Body of pancreas (tissue), 4 donors: Measurements from ENCODE around the gene ADAD2. TPM values are rescaled to one million over a fixed set of nuclear protein-coding genes. Genes with fewer than 3 reads are reported as not detected.

Source experiments
- ATAC-seq: fragments of 150-250 bp; one replicate; pipeline ENCODE4 v1.9.1; 2016
- DNase-seq, 4 donors: peaks; one replicate each; pipeline ENCODE4 v3.0.0-alpha.2; 2019
- H3K27ac ChIP-seq, 4 donors: fragments of 200-600 bp; sonication (generic); 1 replicate in 3 of 4; 2 replicates in 1 of 4; pipeline versions ENCODE4 v1.5.1 to v1.6.1; 2016 to 2019; ENCODE audit warnings: mild to moderate bottlenecking in 1 of 4, mixed read lengths in 1 of 4, moderate library complexity in 1 of 4
- H3K27me3 ChIP-seq, 2 donors: fragments of 200-600 bp; sonication (generic); one replicate each; pipeline ENCODE4 v1.6.0; 2016; ENCODE audit warnings: mild to moderate bottlenecking in 1 of 2
- H3K36me3 ChIP-seq, 2 donors: fragments of 200-600 bp; sonication (generic); replicated peaks in 1 of 2; 2 replicates each; pipeline ENCODE4 v1.5.1; 2016; ENCODE audit warnings: low read depth in 2 of 2; ENCODE audit not compliant: insufficient read depth in 1 of 2
- H3K4me1 ChIP-seq: fragments of 200-600 bp; sonication (generic); one replicate; pipeline ENCODE4 v1.6.0; 2016
- H3K4me3 ChIP-seq, 2 donors: fragments of 200-600 bp; sonication (generic); 1 replicate in 1 of 2; 2 replicates in 1 of 2; pipeline ENCODE4 v1.5.1; 2016 to 2019
- H3K9me3 ChIP-seq, 3 donors: fragments of 200-600 bp; sonication (generic); 1 replicate in 2 of 3; 2 replicates in 1 of 3; pipeline ENCODE4 v1.5.1; 2016
- CTCF ChIP-seq, 7 experiments: fragments of 450-650 bp in 4 of 7; fragments of 200-600 bp in 3 of 7; sonication (generic) in 3 of 7; IDR thresholded peaks; one replicate each; pipeline ENCODE4 v1.5.1; 2016 to 2019; ENCODE audit warnings: antibody characterized with exemption in 7 of 7
- POLR2A ChIP-seq, 3 donors: fragments of 450-650 bp; IDR thresholded peaks; one replicate each; pipeline ENCODE4 v1.6.1; 2016; ENCODE audit warnings: antibody characterized with exemption in 3 of 3, mild to moderate bottlenecking in 2 of 3
- WGBS, 2 donors: methylation state at CpG; one replicate each; pipeline ENCODE4 v1.1.5; 2017; 5-methylcytosine and 5-hydroxymethylcytosine counted together
- intact Hi-C: fragments of 100-400 bp; cut with DNase I; formaldehyde crosslinking; loops from one replicate; pipeline ENCODE4 v1.15.1; 2023
- total RNA-seq, 2 donors: library from RNA; depleted of rRNA; stranded (reverse); fragments of >200 nt; gene quantifications; one replicate each; pipeline ENCODE4 v1.1.0, GENCODE V29; 2016

Gene ADAD2
- total RNA-seq, 2 donors from 2014 or later = 4.0 TPM; not detected in 1

DNA sequence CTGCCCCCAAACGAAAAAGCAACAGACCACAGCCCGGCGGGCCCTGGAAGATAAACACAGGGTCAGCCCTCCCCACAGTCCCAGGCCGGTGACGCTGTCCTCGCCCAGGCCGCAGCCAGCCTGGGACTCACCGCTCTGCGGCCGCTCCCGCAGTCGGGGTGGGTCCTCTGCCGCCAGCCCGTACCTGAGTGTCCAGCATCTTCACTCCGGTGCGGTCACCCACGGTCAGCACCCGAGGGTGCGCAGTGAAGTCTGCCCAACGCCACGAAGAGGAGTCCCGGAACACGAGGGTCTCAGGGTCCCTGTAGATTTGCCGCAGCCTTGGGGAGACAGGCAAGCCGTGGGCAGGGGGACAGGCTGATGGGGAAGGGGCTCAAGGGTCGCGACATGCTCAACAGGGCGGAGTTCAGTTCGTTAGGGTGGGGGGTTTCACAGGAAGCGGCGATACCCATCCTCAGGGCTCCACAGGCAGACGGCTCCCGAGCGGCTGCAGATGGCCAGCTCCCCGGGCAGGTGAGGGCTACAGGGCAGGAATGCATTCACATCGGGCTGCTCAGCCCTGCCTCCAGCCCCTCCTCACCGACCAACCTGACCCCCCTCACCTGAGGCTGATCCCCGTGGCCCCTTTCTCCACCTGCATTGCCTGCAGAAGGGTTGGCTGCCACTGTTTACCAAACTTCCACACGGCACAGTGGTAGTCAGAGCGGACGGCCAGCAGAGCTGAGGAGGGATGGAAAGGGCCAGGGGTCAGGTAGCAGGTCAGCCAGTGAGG is 9.6 kb upstream of the ADAD2 start:
- H3K36me3 ChIP-seq = peaks cover 0 to 21% of the 10 kb centered on the region in 2 donors
- no peak overlapping the region for H3K27ac ChIP-seq
- TF ChIP-seq POLR2A (IDR thresholded peaks at IDR 0.05) = no peak
- no peak for TF ChIP-seq CTCF (IDR thresholded peaks at IDR 0.05)

GRCh38 chr16:84182104-84182503 is 8.9 kb upstream of the ADAD2 start:
- H3K4me1 ChIP-seq = peaks cover 34% of the 10 kb centered on the region
- intact Hi-C loops = loop anchor here (5.0 to 10.0 kb wide), 2 partner anchors 35 to 97 kb away; partner anchors contain the start of genes DNAAF1 and HSDL1
- no peak overlapping the region for H3K4me3 ChIP-seq
- DNase-seq = no peak
- H3K27ac ChIP-seq = no peak overlapping the region
- no peak for ATAC-seq
- H3K27me3 ChIP-seq = no peaks in the 10 kb centered on the region
- TF ChIP-seq CTCF (IDR thresholded peaks at IDR 0.05) = no peak
- no peak for TF ChIP-seq POLR2A (IDR thresholded peaks at IDR 0.05)
- peaks cover 0 to 21% of the 10 kb centered on the region in 2 donors for H3K36me3 ChIP-seq
- 95 to 97% methylated on average over 10 to 17 of the region's 18 CpGs for WGBS, 2 donors
- no peaks in the 10 kb centered on the region for H3K9me3 ChIP-seq

More for the DNA sequence above, 9.6 kb upstream of the ADAD2 start:
- Histone ChIP-seq H3K9me3 (no peaks in the 10 kb centered on the region), H3K27me3 (no peaks in the 10 kb centered on the region), H3K4me3 (no peak overlapping the region), H3K4me1 (peaks cover 41% of the 10 kb centered on the region)
- DNase-seq = no peak
- 90 to 91% methylated on average over 21 to 36 of the region's 41 CpGs for WGBS, 2 donors
- ATAC-seq = no peak
- intact Hi-C loops = loop anchor here (5.0 to 10.0 kb wide), 2 partner anchors 34 to 97 kb away; partner anchors contain the start of genes DNAAF1 and HSDL1

DNA sequence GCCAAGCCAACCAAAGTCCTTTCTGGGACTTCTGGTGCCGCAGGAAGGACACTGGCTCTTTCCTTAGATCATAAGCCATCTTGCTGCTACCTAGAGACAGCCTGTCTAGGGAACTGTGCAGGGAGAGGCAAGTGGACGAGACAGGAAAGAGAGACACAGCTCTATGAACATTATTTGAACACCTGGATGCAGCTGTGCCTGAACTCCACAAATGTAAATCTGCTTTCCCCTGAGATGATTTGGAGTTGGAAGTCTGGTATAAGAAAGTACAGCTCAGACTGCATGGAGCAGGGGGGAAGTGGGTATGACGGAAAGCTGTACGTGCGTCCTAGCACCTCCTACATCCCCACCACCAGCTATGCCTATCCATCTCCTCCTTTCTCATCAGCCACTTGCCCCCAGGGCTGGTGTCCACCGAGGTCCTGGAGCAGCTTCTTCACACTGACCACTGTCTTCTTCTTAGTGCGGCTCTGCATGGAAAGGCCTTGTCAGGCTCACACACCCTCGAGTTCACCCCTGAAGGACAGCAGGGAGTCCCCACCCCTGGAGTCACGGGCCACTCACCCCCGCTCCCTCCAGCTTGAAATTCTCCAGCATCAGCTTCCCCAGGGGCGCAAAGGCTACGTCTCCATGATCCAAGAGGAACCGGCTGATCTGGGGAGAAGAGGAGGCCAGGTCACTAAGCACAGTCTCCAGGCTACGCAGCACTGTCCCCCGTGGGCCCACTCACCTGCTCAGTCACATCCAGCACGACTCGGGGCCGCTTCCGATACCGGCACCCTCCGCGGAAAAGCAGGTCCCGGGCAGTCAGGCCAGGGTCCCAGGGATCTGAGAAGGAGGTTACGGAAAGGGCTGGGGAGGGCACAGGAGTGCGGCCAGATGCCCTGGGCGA is 8.0 kb upstream of the ADAD2 start:
- intact Hi-C loops = loop anchor here (5.0 to 10.0 kb wide), 2 partner anchors 36 to 98 kb away; partner anchors contain the start of genes DNAAF1 and HSDL1
- TF ChIP-seq CTCF (IDR thresholded peaks at IDR 0.05) (no peak), POLR2A (IDR thresholded peaks at IDR 0.05) (no peak)
- no peaks in the 10 kb centered on the region for H3K27me3 ChIP-seq
- DNase-seq (no peak), ATAC-seq (no peak)
- H3K27ac ChIP-seq = peak overlapping the region in 1 of 4 donors; percentile 20
- H3K9me3 ChIP-seq = no peaks in the 10 kb centered on the region
- H3K36me3 ChIP-seq = peaks cover 0 to 21% of the 10 kb centered on the region in 2 donors
- peaks cover 34% of the 10 kb centered on the region for H3K4me1 ChIP-seq
- H3K4me3 ChIP-seq = no peak overlapping the region
- 91 to 94% methylated on average over 13 to 26 of the region's 26 CpGs for WGBS, 2 donors

DNA sequence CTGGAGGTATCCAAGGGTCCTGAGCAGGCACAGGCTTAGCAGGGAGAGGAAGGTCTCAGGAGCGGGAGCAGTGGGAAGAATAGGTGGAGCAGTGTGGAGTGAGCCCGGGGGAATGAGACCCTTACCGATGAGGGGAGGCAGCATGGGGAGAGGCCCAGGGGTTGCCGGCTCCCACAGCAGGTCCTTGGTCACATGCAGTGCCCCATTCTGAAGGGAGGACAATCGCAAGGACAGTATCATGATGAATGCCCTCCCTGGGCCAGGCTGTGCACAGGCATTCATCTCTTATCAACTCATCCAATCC is 7.4 kb upstream of the ADAD2 start:
- no peak for DNase-seq
- intact Hi-C loops = loop anchor here (5.0 to 10.0 kb wide), 2 partner anchors 36 to 99 kb away; partner anchors contain the start of genes DNAAF1 and HSDL1
- H3K27ac ChIP-seq = peak overlapping the region in 1 of 4 donors; percentile 20
- peaks cover 34% of the 10 kb centered on the region for H3K4me1 ChIP-seq
- no peak for TF ChIP-seq CTCF (IDR thresholded peaks at IDR 0.05)
- TF ChIP-seq POLR2A (IDR thresholded peaks at IDR 0.05) = no peak
- peaks cover 0 to 20% of the 10 kb centered on the region in 2 donors for H3K36me3 ChIP-seq
- no peaks in the 10 kb centered on the region for H3K9me3 ChIP-seq
- H3K4me3 ChIP-seq = no peak overlapping the region
- ATAC-seq = no peak
- WGBS, 2 donors = 84 to 90% methylated on average over 5 of the region's 5 CpGs
- H3K27me3 ChIP-seq = no peaks in the 10 kb centered on the region
